WTC11 (cell line): ENCODE results near the gene GREB1. TPM values are rescaled to one million over a fixed set of nuclear protein-coding genes. Genes with fewer than 3 reads are reported as not detected.
A peak's percentile ranks its signal among the peaks of the same experiment; 100 is the strongest.
"Not testable (repeated sequence)": the region's sequence is repeated elsewhere in the genome, so short reads cannot be mapped to it uniquely, and the experiment has no call there.

Experiments
- ATAC-seq: fragments of 200-7000 bp; cut with Tn5 transposase; 2 replicates; pipeline ENCODE4 v1.10.0; 2021; ENCODE audit warnings: mild to moderate bottlenecking, moderate library complexity
- CTCF ChIA-PET: fragments of 300-600 bp; sonication (Branson Sonifier 250); formaldehyde crosslinking; loops from one replicate; lab custom pipeline; 2021; ENCODE audit warnings: antibody characterized with exemption; lab: Charles Lee
- POLR2A ChIA-PET: fragments of 350-600 bp; sonication (Branson Sonifier 250); formaldehyde crosslinking; loops from one replicate; lab custom pipeline; 2021; ENCODE audit warnings: antibody characterized with exemption; lab: Charles Lee
- DNase-seq: peaks from one replicate; pipeline ENCODE4 v3.0.0; 2021; ENCODE audit warnings: low spot score
- H3K27ac Mint-ChIP-seq: 2 replicates; pipeline ENCODE4 v1.8.0; 2021; ENCODE audit warnings: mixed read lengths
- H3K27me3 Mint-ChIP-seq: 2 replicates; pipeline ENCODE4 v1.8.0; 2021; ENCODE audit warnings: low read depth, mild to moderate bottlenecking, moderate library complexity, mixed read lengths
- H3K36me3 Mint-ChIP-seq: 2 replicates; pipeline ENCODE4 v1.8.0; 2021; ENCODE audit warnings: mixed read lengths
- H3K4me1 Mint-ChIP-seq: 2 replicates; pipeline ENCODE4 v1.8.0; 2022; ENCODE audit warnings: mixed read lengths
- H3K4me3 Mint-ChIP-seq: 2 replicates; pipeline ENCODE4 v1.8.0; 2021; ENCODE audit warnings: mild to moderate bottlenecking, moderate library complexity, mixed read lengths
- H3K9me3 Mint-ChIP-seq: 2 replicates; pipeline ENCODE4 v1.8.0; 2021; ENCODE audit warnings: mixed read lengths
- ARID4B ChIP-seq: sonication (generic); formaldehyde crosslinking; IDR thresholded peaks from 2 replicates; pipeline ENCODE4 v1.8.0; 2023; ENCODE audit warnings: missing genetic modification reagents, mild to moderate bottlenecking, borderline replicate concordance
- ATF2 ChIP-seq: sonication (generic); formaldehyde crosslinking; IDR thresholded peaks from 2 replicates; pipeline ENCODE4 v1.8.1; 2022; ENCODE audit warnings: low read depth, missing genetic modification reagents, borderline replicate concordance
- ATF6 ChIP-seq: sonication (generic); formaldehyde crosslinking; IDR thresholded peaks from 2 replicates; pipeline ENCODE4 v1.8.1; 2023; ENCODE audit warnings: mild to moderate bottlenecking, missing genetic modification reagents
- CREM ChIP-seq: sonication (generic); formaldehyde crosslinking; IDR thresholded peaks from 2 replicates; pipeline ENCODE4 v1.8.1; 2022; ENCODE audit warnings: mild to moderate bottlenecking, missing genetic modification reagents, moderate library complexity
- CTCF ChIP-seq: fragments of 200-600 bp; IDR thresholded peaks from 2 replicates; pipeline ENCODE4 v1.8.0; 2022; ENCODE audit warnings: antibody characterized with exemption
- E2F5 ChIP-seq: sonication (generic); formaldehyde crosslinking; IDR thresholded peaks from 2 replicates; pipeline ENCODE4 v1.8.1; 2022; ENCODE audit warnings: mild to moderate bottlenecking, moderate library complexity, missing genetic modification reagents
- GABPB1 ChIP-seq: sonication (generic); formaldehyde crosslinking; IDR thresholded peaks from 2 replicates; pipeline ENCODE4 v1.8.1; 2023; ENCODE audit warnings: mild to moderate bottlenecking, missing genetic modification reagents
- RELA ChIP-seq: sonication (generic); formaldehyde crosslinking; IDR thresholded peaks from 2 replicates; pipeline ENCODE4 v1.8.1; 2022; ENCODE audit warnings: missing genetic modification reagents, mild to moderate bottlenecking, borderline replicate concordance
- TCF7 ChIP-seq: sonication (generic); formaldehyde crosslinking; IDR thresholded peaks from 2 replicates; pipeline ENCODE4 v1.8.0; 2022; ENCODE audit warnings: mild to moderate bottlenecking, low read depth, missing genetic modification reagents, moderate library complexity
- ZNF317 ChIP-seq: sonication (generic); formaldehyde crosslinking; IDR thresholded peaks from 2 replicates; pipeline ENCODE4 v1.8.1; 2023; ENCODE audit warnings: low read depth, mild to moderate bottlenecking, moderate library complexity, missing genetic modification reagents, borderline replicate concordance
- ZNF396 ChIP-seq: fragments of 250-450 bp; sonication (Bioruptor Pico); IDR thresholded peaks from 2 replicates; pipeline ENCODE4 v1.8.0; 2021; ENCODE audit warnings: mild to moderate bottlenecking, moderate library complexity, borderline replicate concordance
- total RNA-seq: library from RNA; stranded (reverse); gene quantifications from 3 replicates; pipeline ENCODE4 v1.2.3, GENCODE V29; 2021

Gene GREB1
- total RNA-seq, 1 experiment from 2014 or later = 35.7 TPM

GRCh38 chr2:11659115-11659475, 125.2 kb downstream of the GREB1 start:
- no peak for DNase-seq
- Mint-ChIP-seq H3K4me1 (no peaks in the 10 kb centered on the region), H3K9me3 (peaks cover 19% of the 10 kb centered on the region), H3K27me3 (peaks cover 4% of the 10 kb centered on the region), H3K36me3 (peaks cover 11% of the 10 kb centered on the region), H3K4me3 (no peak overlapping the region), H3K27ac (no peak overlapping the region)
- ATAC-seq = no peak
- CTCF ChIA-PET = no interaction called here
- POLR2A ChIA-PET = no interaction called here
- TF ChIP-seq ZNF396 (CRISPR knock-in tag) = no peak
- no peak for TF ChIP-seq RELA (CRISPR knock-in tag)
- no peak for TF ChIP-seq CREM (CRISPR knock-in tag)
- no peak for TF ChIP-seq CTCF

GRCh38 chr2:11659851-11660250, 126.0 kb downstream of the GREB1 start:
- no peaks in the 10 kb centered on the region for H3K4me1 Mint-ChIP-seq

GRCh38 chr2:11660396-11660795, 126.6 kb downstream of the GREB1 start:
- not testable (repeated sequence) for H3K4me1 Mint-ChIP-seq, H3K4me3 Mint-ChIP-seq

More at GRCh38 chr2:11659851-11660250, 126.0 kb downstream of the GREB1 start:
- POLR2A ChIA-PET = no interaction called here
- CTCF ChIA-PET = no interaction called here
- DNase-seq = no peak
- TF ChIP-seq ARID4B (CRISPR knock-in tag) (no peak), ZNF317 (peak; percentile 93), ATF6 (CRISPR knock-in tag) (no peak), ATF2 (CRISPR knock-in tag) (no peak)
- TF ChIP-seq, all 79 proteins: peak for 1
- no peak overlapping the region for H3K4me3 Mint-ChIP-seq
- peaks cover 4% of the 10 kb centered on the region for H3K27me3 Mint-ChIP-seq
- H3K36me3 Mint-ChIP-seq = peaks cover 11% of the 10 kb centered on the region
- H3K27ac Mint-ChIP-seq = no peak overlapping the region
- peaks cover 19% of the 10 kb centered on the region for H3K9me3 Mint-ChIP-seq
- no peak for ATAC-seq

GRCh38 chr2:11661891-11662435, 128.1 kb downstream of the GREB1 start:
- DNase-seq = no peak
- no peak overlapping the region for H3K4me3 Mint-ChIP-seq
- peaks cover 19% of the 10 kb centered on the region for H3K9me3 Mint-ChIP-seq
- H3K4me1 Mint-ChIP-seq = no peaks in the 10 kb centered on the region
- peaks cover 4% of the 10 kb centered on the region for H3K27me3 Mint-ChIP-seq
- peaks cover 11% of the 10 kb centered on the region for H3K36me3 Mint-ChIP-seq
- no peak for TF ChIP-seq TCF7 (CRISPR knock-in tag)
- TF ChIP-seq E2F5 (CRISPR knock-in tag) = no peak
- no peak for TF ChIP-seq GABPB1 (CRISPR knock-in tag)
- H3K27ac Mint-ChIP-seq = no peak overlapping the region
- ATAC-seq = no peak
- ChIA-PET CTCF (no interaction called here), POLR2A (no interaction called here)

More at GRCh38 chr2:11660396-11660795, 126.6 kb downstream of the GREB1 start:
- CTCF ChIA-PET, DNase-seq, H3K27me3 Mint-ChIP-seq, H3K27ac Mint-ChIP-seq, POLR2A ChIA-PET, ATAC-seq: not testable (repeated sequence)
- Mint-ChIP-seq H3K36me3 (peaks cover 11% of the 10 kb centered on the region), H3K9me3 (peaks cover 19% of the 10 kb centered on the region)
